ENCODE measurements around the gene CBFA2T3. TPM values are rescaled to one million over a fixed set of nuclear protein-coding genes. Genes with fewer than 3 reads are reported as not detected.

The CBFA2T3 gene
- total RNA-seq, 1 experiment from 2014 or later: 13.7 TPM

GRCh38 chr16:88853325-88853941 lies 123.6 kb downstream of the CBFA2T3 start:
- intact Hi-C loops (cut with micrococcal nuclease; ENCODE audit: unreplicated experiment) (no loop called here), in situ Hi-C loops (cut with HindIII; ENCODE audit: low pct_unique_long_range_greater_than_20kb, low sequenced_read_pairs) (no loop called here)
- Histone ChIP-seq H3K27ac (ENCODE audit: low read length) (no peak overlapping the region), H3K4me3 (ENCODE audit: low read depth in 2 of 2, low read length in 2 of 2) (no peak overlapping the region), H3K36me3 (ENCODE audit: control insufficient read depth, insufficient read depth, low read length) (peaks cover 6% of the 10 kb centered on the region; the same call in 1 of the 2 replicates), H3K27me3 (ENCODE audit: control insufficient read depth, insufficient read depth, low read length) (no peaks in the 10 kb centered on the region), H3K4me1 (ENCODE audit: control insufficient read depth, insufficient read depth, low read length) (peaks cover 9% of the 10 kb centered on the region; the same call in 1 of the 2 replicates), H3K9me3 (ENCODE audit: control insufficient read depth, insufficient read depth, low read depth, low read length) (no peaks in the 10 kb centered on the region)
- DNase-seq (ENCODE audit: low read depth, low spot score): no peak
- TF ChIP-seq REST (IDR thresholded peaks at IDR 0.05; ENCODE audit: insufficient read depth in 1 of 2, low read depth in 2 of 2, low read length in 1 of 2) (no peak), POLR2AphosphoS5 (IDR thresholded peaks at IDR 0.05; ENCODE audit: low read depth, low read length) (no peak), TCF7L2 (IDR thresholded peaks at IDR 0.05; ENCODE audit: low read depth, low read length) (no peak), SIN3A (IDR thresholded peaks at IDR 0.05; ENCODE audit: borderline replicate concordance, insufficient read depth, low read depth, low read length) (no peak), CTCF (IDR thresholded peaks at IDR 0.05) (no peak)
- ATAC-seq: no peak
- POLR2A ChIA-PET: no interaction called here
- CTCF ChIA-PET: no interaction called here
- no TSS peak for BruUV-seq (replicated peaks)

GRCh38 chr16:88851616-88852015 lies 125.4 kb downstream of the CBFA2T3 start:
- Histone ChIP-seq H3K4me1 (ENCODE audit: control insufficient read depth, insufficient read depth, low read length) (peaks cover 9% of the 10 kb centered on the region; the same call in 1 of the 2 replicates), H3K27ac (ENCODE audit: low read length) (no peak overlapping the region), H3K4me3 (ENCODE audit: low read depth in 2 of 2, low read length in 2 of 2) (no peak overlapping the region), H3K9me3 (ENCODE audit: control insufficient read depth, insufficient read depth, low read depth, low read length) (no peaks in the 10 kb centered on the region), H3K36me3 (ENCODE audit: control insufficient read depth, insufficient read depth, low read length) (no peaks in the 10 kb centered on the region), H3K27me3 (ENCODE audit: control insufficient read depth, insufficient read depth, low read length) (no peaks in the 10 kb centered on the region)
- TF ChIP-seq POLR2AphosphoS5 (IDR thresholded peaks at IDR 0.05; ENCODE audit: low read depth, low read length): no peak
- TF ChIP-seq SIN3A (IDR thresholded peaks at IDR 0.05; ENCODE audit: borderline replicate concordance, insufficient read depth, low read depth, low read length): no peak
- TF ChIP-seq TCF7L2 (IDR thresholded peaks at IDR 0.05; ENCODE audit: low read depth, low read length): no peak
- TF ChIP-seq CTCF (IDR thresholded peaks at IDR 0.05): no peak
- TF ChIP-seq REST (IDR thresholded peaks at IDR 0.05; ENCODE audit: insufficient read depth in 1 of 2, low read depth in 2 of 2, low read length in 1 of 2): no peak
- no peak for DNase-seq (ENCODE audit: low read depth, low spot score)
- ChIA-PET POLR2A (no interaction called here), CTCF (no interaction called here)
- ATAC-seq: no peak
- intact Hi-C loops (cut with micrococcal nuclease; ENCODE audit: unreplicated experiment): no loop called here
- in situ Hi-C loops (cut with HindIII; ENCODE audit: low pct_unique_long_range_greater_than_20kb, low sequenced_read_pairs): no loop called here
- no TSS peak for BruUV-seq (replicated peaks)
